GM18520 (cell line): ENCODE data around the gene KCTD16.

Source experiments
- ATAC-seq: cut with Tn5 transposase; IDR thresholded peaks from one replicate; pipeline ENCODE4 v1.9.1; 2021; ENCODE audit not compliant: unreplicated experiment

KCTD16 gene

GRCh38 chr5:144329681-144330080 is 159.0 kb downstream of the KCTD16 start:
- ATAC-seq = no peak

GRCh38 chr5:144331361-144331760 is 160.7 kb downstream of the KCTD16 start:
- ATAC-seq = no peak

GRCh38 chr5:144332265-144332664 is 161.6 kb downstream of the KCTD16 start:
- ATAC-seq = no peak

- ATAC-seq = peak; percentile 82
These were observed 162.8 kb downstream of the KCTD16 start for GRCh38 chr5:144333336-144333920.

- ATAC-seq = peak; percentile 49
These were observed 164.9 kb downstream of the KCTD16 start for GRCh38 chr5:144335561-144335960.

GRCh38 chr5:144336191-144336961 is 165.7 kb downstream of the KCTD16 start:
- no peak for ATAC-seq

- no peak for ATAC-seq
These were observed 181.7 kb downstream of the KCTD16 start for GRCh38 chr5:144352330-144352729.

- ATAC-seq = no peak
These were observed 182.2 kb downstream of the KCTD16 start for GRCh38 chr5:144352732-144353317.

GRCh38 chr5:144356489-144356888 is 185.8 kb downstream of the KCTD16 start:
- no peak for ATAC-seq

GRCh38 chr5:144361406-144361805 is 190.7 kb downstream of the KCTD16 start:
- no peak for ATAC-seq

- no peak for ATAC-seq
These were observed 195.2 kb downstream of the KCTD16 start for GRCh38 chr5:144365885-144366284.

GRCh38 chr5:144367991-144368390 is 197.3 kb downstream of the KCTD16 start:
- no peak for ATAC-seq

- no peak for ATAC-seq
These were observed 197.9 kb downstream of the KCTD16 start for GRCh38 chr5:144368556-144368955.

GRCh38 chr5:144369006-144369405 is 198.3 kb downstream of the KCTD16 start:
- no peak for ATAC-seq

- ATAC-seq = no peak
These were observed 199.6 kb downstream of the KCTD16 start for GRCh38 chr5:144370273-144370672.

- no peak for ATAC-seq
These were observed 204.0 kb downstream of the KCTD16 start for GRCh38 chr5:144374637-144375036.

- ATAC-seq = no peak
These were observed 206.5 kb downstream of the KCTD16 start for GRCh38 chr5:144377207-144377606.

- ATAC-seq = no peak
These were observed 208.0 kb downstream of the KCTD16 start for GRCh38 chr5:144378681-144379080.

- ATAC-seq = no peak
These were observed 214.9 kb downstream of the KCTD16 start for GRCh38 chr5:144385597-144385996.

GRCh38 chr5:144386315-144386714 is 215.6 kb downstream of the KCTD16 start:
- no peak for ATAC-seq

GRCh38 chr5:144390133-144390532 is 219.5 kb downstream of the KCTD16 start:
- no peak for ATAC-seq

- ATAC-seq = no peak
These were observed 220.4 kb downstream of the KCTD16 start for GRCh38 chr5:144391044-144391443.
